GM19468 (cell line): ENCODE results near the gene CYP24A1.

ENCODE experiments used
- ATAC-seq: cut with Tn5 transposase; IDR thresholded peaks from one replicate; pipeline ENCODE4 v1.9.1; 2021; ENCODE audit warnings: mild to moderate bottlenecking, moderate library complexity, moderate number of reproducible peaks; ENCODE audit not compliant: unreplicated experiment; ENCODE audit errors: extremely low read depth

The CYP24A1 gene

DNA sequence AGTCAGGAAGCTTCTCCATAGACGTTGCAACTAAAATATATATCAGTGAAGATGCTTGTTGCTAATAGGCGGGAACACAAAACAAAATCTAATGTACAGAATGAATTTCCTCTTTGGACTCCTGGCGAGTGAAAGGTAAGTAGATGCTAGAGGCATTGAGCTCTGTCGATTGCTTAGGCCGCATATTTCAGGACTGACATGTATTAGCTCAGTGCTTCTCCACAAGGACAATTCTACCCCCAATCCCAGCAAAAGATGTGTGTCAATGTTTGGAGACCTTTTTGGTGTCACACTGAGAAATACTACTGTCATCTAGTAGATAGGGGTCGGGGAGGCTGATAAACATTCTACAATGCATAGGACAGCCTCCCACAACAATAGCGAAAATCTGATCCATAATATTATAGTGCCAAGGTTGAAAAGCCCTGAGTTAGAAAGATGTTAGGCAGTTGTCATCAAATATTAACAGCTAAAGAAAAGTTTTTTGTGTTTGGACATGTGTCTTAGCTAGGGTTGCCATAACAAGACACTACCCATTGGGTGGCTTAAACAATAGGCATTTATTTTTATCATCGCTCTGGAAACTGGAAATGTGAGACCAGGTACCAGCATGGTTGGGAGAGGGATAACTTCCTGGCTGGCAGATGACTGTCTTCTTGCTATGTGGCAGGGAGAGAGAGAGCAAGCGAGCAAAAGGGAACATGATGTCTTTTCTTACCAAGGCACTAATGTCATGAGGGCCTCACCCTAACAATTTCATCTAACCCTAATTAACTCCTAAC is 55.4 kb downstream of the CYP24A1 start:
- no peak for ATAC-seq

DNA sequence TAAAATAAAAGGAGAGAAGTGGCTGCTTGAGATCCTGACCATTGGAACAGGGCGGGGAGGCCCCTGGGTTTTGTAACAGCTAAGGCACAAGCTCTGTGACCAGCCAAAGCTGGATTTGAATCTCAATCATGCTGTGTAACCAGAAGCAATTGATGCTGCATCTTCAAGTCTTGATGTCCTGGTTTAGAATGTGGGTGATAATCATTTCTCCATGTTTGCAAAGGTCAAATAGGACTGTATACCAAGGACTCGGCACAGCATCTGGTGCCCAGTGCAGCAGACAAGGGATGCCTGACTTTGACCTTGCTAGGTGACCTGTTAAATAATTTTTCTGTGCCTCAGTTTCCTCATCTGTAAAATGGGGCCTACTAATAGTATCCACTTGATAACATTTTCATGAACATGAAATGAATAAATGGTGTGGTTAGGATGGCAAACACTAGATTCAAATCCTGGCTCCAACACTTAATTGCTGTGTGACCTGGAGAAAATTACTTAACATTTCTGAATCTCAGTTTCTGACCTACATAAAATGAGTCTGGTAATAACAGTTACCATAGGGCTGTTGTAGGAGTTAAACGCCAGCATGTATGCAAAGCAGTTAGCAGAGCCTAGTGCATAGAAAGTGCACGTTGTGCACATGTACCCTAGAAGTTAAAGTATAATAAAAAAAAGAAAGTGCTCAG is 57.1 kb downstream of the CYP24A1 start:
- ATAC-seq = no peak

- ATAC-seq = no peak
These were observed 58.5 kb downstream of the CYP24A1 start for GRCh38 chr20:54115172-54115854.

DNA sequence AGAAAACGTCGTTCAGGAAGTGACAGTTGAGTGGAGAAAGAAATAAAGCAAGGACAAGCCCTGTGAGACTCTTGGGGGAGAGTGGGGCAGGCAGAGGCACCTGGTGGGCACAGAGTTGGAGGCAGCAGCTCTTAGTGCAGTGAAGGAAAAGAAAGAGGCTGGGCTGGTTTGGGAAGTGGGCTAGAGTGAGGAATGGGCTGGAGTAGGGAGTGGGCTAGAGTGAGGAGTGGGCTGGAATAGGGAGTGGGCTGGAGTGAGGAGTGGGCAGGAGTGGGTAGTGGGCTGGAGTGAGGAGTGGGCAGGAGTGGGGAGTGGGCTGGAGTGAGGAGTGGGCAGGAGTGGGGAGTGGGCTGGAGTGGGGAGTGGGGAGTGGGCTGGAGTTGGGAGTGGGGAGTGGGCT is 59.7 kb downstream of the CYP24A1 start:
- no peak for ATAC-seq

- no peak for ATAC-seq
These were observed 60.2 kb downstream of the CYP24A1 start for GRCh38 chr20:54113566-54113965.

DNA sequence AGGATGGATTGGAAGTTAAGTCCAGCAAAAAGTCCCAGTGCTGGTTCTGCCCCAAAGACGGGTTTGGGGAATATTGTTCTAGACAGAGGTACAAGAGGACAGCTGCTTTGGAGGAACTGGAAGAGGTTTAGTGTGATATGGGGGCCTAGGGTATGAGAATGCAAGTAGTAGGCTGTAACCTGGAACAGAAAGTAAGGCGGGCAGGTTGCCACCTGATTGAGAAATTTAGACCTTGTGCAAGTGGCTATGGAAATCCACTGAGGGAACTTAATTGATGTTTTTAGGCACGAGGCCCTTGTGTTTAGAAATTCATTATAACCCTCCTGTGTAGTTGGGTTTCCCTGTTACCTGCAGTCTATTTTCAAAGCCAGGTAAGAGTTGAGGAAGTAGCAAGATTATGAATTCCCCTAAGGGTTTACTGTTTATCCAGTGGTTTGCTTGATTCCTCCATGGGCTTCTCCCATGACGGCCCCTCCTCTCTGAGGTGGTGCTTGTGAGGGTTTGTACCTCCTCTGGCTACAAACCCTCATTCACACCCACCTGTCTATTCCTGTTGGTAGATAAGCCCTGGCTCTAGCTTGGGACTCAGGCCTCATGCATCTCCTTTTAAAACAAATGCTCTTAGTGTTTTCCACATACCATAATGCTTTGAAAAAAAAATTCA is 61.4 kb downstream of the CYP24A1 start:
- ATAC-seq = no peak

DNA sequence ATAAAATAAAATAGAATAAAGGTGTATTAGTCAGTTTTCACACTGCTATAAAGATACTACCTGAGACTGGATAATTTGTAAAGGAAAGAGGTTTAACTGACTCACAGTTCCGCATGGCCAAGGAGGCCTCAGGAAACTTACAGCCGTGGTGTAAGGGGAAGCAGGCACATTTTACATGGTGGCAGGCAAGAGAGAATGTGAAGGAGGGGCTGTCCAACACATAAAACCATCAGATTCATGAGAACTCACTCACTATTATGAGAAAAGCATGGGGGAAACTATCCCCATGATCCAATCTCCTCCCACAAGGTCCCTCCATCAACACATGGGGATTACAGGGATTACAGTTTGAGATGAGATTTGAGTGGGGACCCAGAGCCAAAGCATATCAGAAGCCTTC is 62.3 kb downstream of the CYP24A1 start:
- ATAC-seq = no peak

- ATAC-seq = no peak
These were observed 63.3 kb downstream of the CYP24A1 start for GRCh38 chr20:54110457-54110856.

DNA sequence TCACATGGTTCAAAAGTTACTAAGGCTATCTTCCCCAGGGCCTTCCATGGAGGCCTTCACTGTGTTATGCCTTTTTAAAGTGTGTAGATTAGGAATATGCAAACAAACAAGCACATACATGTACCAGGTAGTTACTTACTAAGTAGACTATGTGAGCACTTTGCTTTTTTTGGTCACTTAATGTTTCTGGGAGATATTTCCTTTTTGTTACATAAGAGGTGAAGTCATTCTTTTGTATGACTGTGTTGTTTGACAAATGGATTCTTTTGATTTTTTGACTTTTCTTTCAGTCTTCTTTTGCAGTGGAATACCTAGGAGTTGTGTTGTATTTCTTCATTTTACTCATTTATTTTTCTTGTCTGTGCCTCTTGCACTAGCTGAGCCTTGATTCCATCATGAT is 63.7 kb downstream of the CYP24A1 start:
- no peak for ATAC-seq

DNA sequence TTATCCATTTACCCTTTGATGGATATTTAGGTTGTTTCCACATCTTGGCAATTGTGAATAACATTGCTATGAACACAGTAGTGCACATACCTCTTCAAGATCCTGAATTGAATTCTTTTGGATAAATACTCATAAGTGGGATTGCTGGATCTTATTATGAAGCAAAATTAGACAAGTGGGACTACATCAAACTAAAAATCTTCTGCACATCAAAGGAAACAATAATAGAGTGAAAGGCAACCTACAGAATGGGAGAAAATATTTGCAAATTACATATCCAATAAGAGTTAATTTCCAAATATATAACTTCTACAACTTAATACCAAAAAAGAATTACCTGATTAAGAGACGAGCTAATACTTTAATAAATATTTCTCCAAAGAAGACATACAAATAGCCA is 65.0 kb downstream of the CYP24A1 start:
- ATAC-seq = no peak

DNA sequence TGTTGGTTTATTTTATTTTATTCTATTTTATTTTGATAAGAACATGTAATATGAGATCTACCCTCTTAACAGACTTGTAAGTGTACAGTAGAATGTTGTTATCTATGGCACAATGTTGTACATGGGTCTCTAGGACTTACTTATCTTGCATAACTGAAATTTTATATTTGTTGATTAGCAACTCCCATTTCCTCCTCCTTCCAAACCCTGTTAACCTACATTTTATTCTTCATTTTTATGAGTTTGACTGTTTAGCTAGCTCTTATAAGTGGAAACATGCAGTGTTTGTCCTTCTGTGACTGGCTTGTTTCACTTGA is 65.5 kb downstream of the CYP24A1 start:
- ATAC-seq = no peak

GRCh38 chr20:54107600-54108325 is 66.0 kb downstream of the CYP24A1 start:
- no peak for ATAC-seq

GRCh38 chr20:54107181-54107580 is 66.6 kb downstream of the CYP24A1 start:
- ATAC-seq = no peak

DNA sequence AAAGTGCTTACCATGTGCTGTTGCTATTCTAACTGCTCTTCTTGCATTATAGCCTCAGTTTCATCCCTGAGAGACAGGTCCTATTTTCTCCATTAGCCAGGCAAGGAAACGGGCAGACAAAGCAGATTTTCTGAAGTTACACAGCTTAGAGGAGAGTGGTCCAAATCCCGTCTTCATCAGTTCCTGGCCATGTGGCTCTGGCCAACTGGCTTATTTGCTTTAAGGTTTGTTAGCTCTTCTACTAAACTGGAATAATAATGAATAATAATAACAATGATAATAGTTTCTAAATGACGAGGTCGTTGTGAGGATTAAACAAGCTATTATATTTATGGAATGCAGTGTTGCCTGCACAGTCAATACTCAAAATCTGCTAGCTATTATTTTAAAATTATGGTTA is 67.6 kb downstream of the CYP24A1 start:
- no peak for ATAC-seq

DNA sequence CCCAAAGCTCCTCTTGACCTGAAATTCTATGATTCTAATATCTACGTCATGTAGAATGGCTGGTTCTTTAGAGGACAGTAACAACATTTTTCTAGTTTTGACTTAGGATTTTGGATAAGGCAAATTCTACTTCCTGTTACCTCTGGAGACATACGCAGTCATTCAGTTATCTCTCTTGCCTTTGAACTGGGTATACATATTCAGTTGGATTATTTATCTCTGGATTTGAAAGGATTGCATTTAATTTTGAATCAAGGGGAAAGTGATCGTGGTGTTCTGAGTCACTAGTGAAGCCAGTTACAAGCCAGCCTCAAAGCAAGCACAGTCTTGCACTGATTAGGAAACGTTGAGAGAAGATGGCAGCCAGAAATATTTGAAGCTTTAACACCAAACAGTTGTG is 68.1 kb downstream of the CYP24A1 start:
- no peak for ATAC-seq

DNA sequence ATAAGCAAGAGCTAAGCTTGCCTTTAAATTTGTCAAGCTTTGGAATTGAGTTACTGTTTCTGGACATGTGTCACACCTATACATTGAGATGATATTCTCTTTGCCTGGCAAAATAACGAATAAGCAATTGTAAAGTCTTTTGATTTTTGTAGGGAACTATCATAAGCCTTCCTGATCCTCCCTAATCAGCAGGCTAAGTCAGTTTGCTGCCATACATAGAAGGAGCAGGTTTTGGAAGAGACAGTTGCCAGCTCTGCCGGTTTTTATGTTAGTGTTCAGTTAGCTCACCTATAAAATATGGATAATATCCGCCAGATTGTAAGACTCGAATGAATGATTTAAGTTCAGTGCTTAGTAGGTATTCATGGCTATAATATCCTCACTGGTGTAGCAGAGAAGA is 69.0 kb downstream of the CYP24A1 start:
- no peak for ATAC-seq

- ATAC-seq = no peak
These were observed 69.8 kb downstream of the CYP24A1 start for GRCh38 chr20:54103762-54104600.
